ENCODE data around the gene BCAM.

GRCh38 chr19:44810234-44811121 is 1.6 kb downstream of the BCAM start:
- TF ChIP-seq CTCF (IDR thresholded peaks at IDR 0.05): no peak
- TF ChIP-seq POLR2A (IDR thresholded peaks at IDR 0.05): no peak
